ENCODE measurements around the gene LRRC75A. TPM values are rescaled to one million over a fixed set of nuclear protein-coding genes. Genes with fewer than 3 reads are reported as not detected.
"Not testable (repeated sequence)": the region's sequence is repeated elsewhere in the genome, so short reads cannot be mapped to it uniquely, and the experiment has no call there.

Gene LRRC75A
- total and polyA plus RNA-seq, 11 donors = 0.37 to 2.5 (median 0.85) TPM

- no peaks in the 10 kb centered on the region for H3K9me3 ChIP-seq
- no peak for TF ChIP-seq CTCF (IDR thresholded peaks at IDR 0.05)
- TF ChIP-seq POLR2A (IDR thresholded peaks at IDR 0.05) = no peak
- DNase-seq (peak; percentile 70 to 84 (median 79)), ATAC-seq (peak; percentile 33 to 59 (median 56))
- WGBS, 4 donors = 18 to 26% (median 26%) methylated on average over 11 to 14 of the region's 14 CpGs
- peaks cover 0 to 20% (median 8%) of the 10 kb centered on the region in 12 donors for H3K4me1 ChIP-seq
- no peaks in the 10 kb centered on the region for H3K27me3 ChIP-seq
- peak overlapping the region in 8 of 12 donors; percentile 6 to 79 (median 50) for H3K4me3 ChIP-seq
- no peaks in the 10 kb centered on the region for H3K36me3 ChIP-seq
- intact Hi-C loops (cut with DNase I) = no loop called here
- H3K27ac ChIP-seq = peak overlapping the region; percentile 56 to 92 (median 82)
These were observed 83.9 kb downstream of the LRRC75A start for GRCh38 chr17:16407911-16408588.

- intact Hi-C loops (cut with DNase I) = loop anchor here in 1 of 10 donors (1.0 kb wide), 1 partner anchor 26 kb away; the partner anchor contains the start of gene UBB
- Histone ChIP-seq H3K9me3 (no peaks in the 10 kb centered on the region), H3K27ac (peak overlapping the region; percentile 37 to 92 (median 80)), H3K4me3 (peak overlapping the region; percentile 36 to 79 (median 58)), H3K4me1 (peaks cover 0 to 20% (median 8%) of the 10 kb centered on the region in 12 donors), H3K27me3 (no peaks in the 10 kb centered on the region), H3K36me3 (no peaks in the 10 kb centered on the region)
- TF ChIP-seq CTCF (IDR thresholded peaks at IDR 0.05) (no peak), POLR2A (IDR thresholded peaks at IDR 0.05) (peak in 1 of 2 donors; percentile 26)
- DNase-seq (peak; percentile 75 to 86 (median 78)), ATAC-seq (peak; percentile 76 to 94 (median 82))
- 6 to 8% (median 7%) methylated on average over 64 to 67 of the region's 67 CpGs for WGBS, 4 donors
These were observed 85.0 kb downstream of the LRRC75A start for GRCh38 chr17:16406742-16407674.

- H3K27ac ChIP-seq; ATAC-seq; DNase-seq; intact Hi-C loops (cut with DNase I); H3K36me3 ChIP-seq; H3K9me3 ChIP-seq; H3K4me3 ChIP-seq; H3K27me3 ChIP-seq: not testable (repeated sequence)
- WGBS, 4 donors = 94 to 96% (median 95%) methylated on average over 9 of the region's 9 CpGs
- peaks cover 0 to 20% (median 8%) of the 10 kb centered on the region in 12 donors for H3K4me1 ChIP-seq
These were observed 88.1 kb downstream of the LRRC75A start for GRCh38 chr17:16403847-16404246.

- H3K27ac ChIP-seq = no peak overlapping the region
- peaks cover 0 to 14% (median 7%) of the 10 kb centered on the region in 12 donors for H3K4me1 ChIP-seq
- H3K4me3 ChIP-seq = no peak overlapping the region
- no peaks in the 10 kb centered on the region for H3K9me3 ChIP-seq
- H3K36me3 ChIP-seq = no peaks in the 10 kb centered on the region
- WGBS, 4 donors = 66 to 71% (median 67%) methylated on average over 9 of the region's 9 CpGs
- DNase-seq = no peak
- TF ChIP-seq POLR2A (IDR thresholded peaks at IDR 0.05) (no peak), CTCF (IDR thresholded peaks at IDR 0.05) (no peak)
- H3K27me3 ChIP-seq = no peaks in the 10 kb centered on the region
- intact Hi-C loops (cut with DNase I) = no loop called here
- ATAC-seq = no peak
These were observed 93.4 kb downstream of the LRRC75A start for GRCh38 chr17:16398270-16399267.

- Histone ChIP-seq H3K27ac (peak overlapping the region in 10 of 12 donors; percentile 44 to 82 (median 72)), H3K4me1 (peaks cover 0 to 14% (median 7%) of the 10 kb centered on the region in 12 donors)
- H3K27me3 ChIP-seq; DNase-seq; intact Hi-C loops (cut with DNase I); H3K4me3 ChIP-seq; H3K36me3 ChIP-seq; H3K9me3 ChIP-seq: not testable (repeated sequence)
- ATAC-seq = peak; percentile 49 to 92 (median 84)
- 22 to 39% (median 37%) methylated on average over 2 of the region's 2 CpGs; no CpG with 5 or more reads in 1 of the 4 donors for WGBS, 4 donors
These were observed 95.3 kb downstream of the LRRC75A start for GRCh38 chr17:16396693-16397092.

- H3K4me3 ChIP-seq; H3K36me3 ChIP-seq; intact Hi-C loops (cut with DNase I); H3K9me3 ChIP-seq; H3K27me3 ChIP-seq: not testable (repeated sequence)
- Histone ChIP-seq H3K27ac (peak overlapping the region in 10 of 12 donors; percentile 44 to 82 (median 72)), H3K4me1 (peaks cover 0 to 14% (median 7%) of the 10 kb centered on the region in 12 donors)
- ATAC-seq (peak; percentile 45 to 83 (median 77)), DNase-seq (peak in 2 of 5 donors; percentile 32 to 51)
- WGBS, 4 donors = 58 to 81% (median 71%) methylated on average over 4 of the region's 4 CpGs
These were observed 96.1 kb downstream of the LRRC75A start for GRCh38 chr17:16395887-16396286.

All from heart left ventricle (tissue), 16 donors.